Left cardiac atrium (tissue), 4 donors: Measurements from ENCODE around the gene YJU2. TPM values are rescaled to one million over a fixed set of nuclear protein-coding genes. Genes with fewer than 3 reads are reported as not detected.
"Not testable (repeated sequence)": the region's sequence is repeated elsewhere in the genome, so short reads cannot be mapped to it uniquely, and the experiment has no call there.

Experiments used
- ATAC-seq, 2 donors: fragments of 200-7000 bp; cut with Tn5 transposase; one replicate each; pipeline ENCODE4 v1.9.1; 2020; ENCODE audit warnings: mild to moderate bottlenecking in 2 of 2, moderate library complexity in 2 of 2
- DNase-seq: peaks from one replicate; pipeline ENCODE4 v3.0.0-alpha.2; 2020
- intact Hi-C, 2 donors: fragments of 100-400 bp; cut with DNase I; formaldehyde crosslinking; loops; one replicate each; pipeline versions ENCODE4 v1.14.1 to v1.15.1; 2022 to 2023
- total RNA-seq, 2 donors: library from RNA; stranded (reverse); fragmentation: NEBNext Ultra II Directional; extraction: Animal tissue kit (Norgen Biotek cat#: 25700); gene quantifications; one replicate each; pipeline ENCODE4 v1.2.1, GENCODE V29; 2021
- donor health status: DM: no; HTN: yes; CAD: no.
- donor health status: DM: no; HTN: yes; CAD: no; lungs with severe emphysema.
- donor health status: DM: yes; HTN: yes; CAD: no.
- donor health status: Dilated cardiomyopathy.

Gene YJU2
- total RNA-seq, 2 donors from 2014 or later = 8.5 to 11.8 TPM

- intact Hi-C loops, ATAC-seq, DNase-seq: not testable (repeated sequence)
Measured at GRCh38 chr19:4286141-4286540, 39.3 kb downstream of the YJU2 start.

- DNase-seq = no peak
- ATAC-seq = no peak
- intact Hi-C loops = no loop called here
Measured at GRCh38 chr19:4288091-4288777, 41.4 kb downstream of the YJU2 start.

GRCh38 chr19:4291184-4291732, 44.4 kb downstream of the YJU2 start:
- no peak for ATAC-seq
- no peak for DNase-seq
- intact Hi-C loops = no loop called here

- intact Hi-C loops = no loop called here
- no peak for DNase-seq
- no peak for ATAC-seq
Measured at GRCh38 chr19:4292515-4292914, 45.6 kb downstream of the YJU2 start.

GRCh38 chr19:4294389-4294788, 47.5 kb downstream of the YJU2 start:
- intact Hi-C loops = no loop called here
- ATAC-seq (no peak), DNase-seq (no peak)

- intact Hi-C loops = no loop called here
- DNase-seq = no peak
- ATAC-seq = peak in 1 of 2 donors; percentile 27
Measured at GRCh38 chr19:4295972-4296771, 49.3 kb downstream of the YJU2 start.

- intact Hi-C loops = no loop called here
- ATAC-seq = no peak
- no peak for DNase-seq
Measured at GRCh38 chr19:4297901-4298809, 51.3 kb downstream of the YJU2 start.

- DNase-seq (no peak), ATAC-seq (no peak)
- intact Hi-C loops = no loop called here
Measured at GRCh38 chr19:4298810-4299550, 52.1 kb downstream of the YJU2 start.

- intact Hi-C loops = no loop called here
- DNase-seq (no peak), ATAC-seq (no peak)
Measured at GRCh38 chr19:4300589-4300988, 53.7 kb downstream of the YJU2 start.

- DNase-seq = no peak
Measured at GRCh38 chr19:4301590-4302242, 54.8 kb downstream of the YJU2 start.

GRCh38 chr19:4302243-4302640, 55.4 kb downstream of the YJU2 start, which contains the start of gene TMIGD2:
TMIGD2 (minus strand) TSS chr19:4302389; CDS start chr19:4302385, 4 bp downstream.
- ATAC-seq (no peak), DNase-seq (no peak)
- intact Hi-C loops = no loop called here

More at GRCh38 chr19:4301590-4302242, 54.8 kb downstream of the YJU2 start:
- intact Hi-C loops = no loop called here
- ATAC-seq = no peak

GRCh38 chr19:4303819-4304537, 57.1 kb downstream of the YJU2 start:
- no peak for DNase-seq
- intact Hi-C loops = no loop called here
- no peak for ATAC-seq

GRCh38 chr19:4304538-4305256, 57.8 kb downstream of the YJU2 start, which contains the start of gene FSD1:
FSD1 (plus strand) TSS chr19:4304598; CDS start chr19:4304747, 149 bp downstream.
- ATAC-seq (peak; percentile 41 to 56), DNase-seq (no peak)
- intact Hi-C loops = no loop called here

- DNase-seq = no peak
- no peak for ATAC-seq
- intact Hi-C loops = no loop called here
Measured at GRCh38 chr19:4305257-4305612, 58.4 kb downstream of the YJU2 start.

- ATAC-seq (no peak), DNase-seq (no peak)
- intact Hi-C loops = no loop called here
Measured at GRCh38 chr19:4305659-4306058, 58.8 kb downstream of the YJU2 start.

- ATAC-seq (no peak), DNase-seq (no peak)
- intact Hi-C loops = no loop called here
Measured at GRCh38 chr19:4310247-4311121, 63.6 kb downstream of the YJU2 start.
